ENCODE measurements around the gene GUF1.
"Not testable (repeated sequence)": the region's sequence is repeated elsewhere in the genome, so short reads cannot be mapped to it uniquely, and the experiment has no call there.

The GUF1 gene

GRCh38 chr4:44726038-44726871 lies 48.0 kb downstream of the GUF1 start, which contains the start of gene GNPDA2:
GNPDA2 (minus strand) TSS chr4:44726556; CDS start chr4:44722207, 4,349 bp downstream.
- H3K4me1 ChIP-seq (ENCODE audit: insufficient read depth, low read length): peaks cover 7% of the 10 kb centered on the region; the same call in 1 of the 2 replicates
- H3K36me3 ChIP-seq (ENCODE audit: insufficient read depth, low read length): no peaks in the 10 kb centered on the region
- H3K9me3 ChIP-seq (ENCODE audit: control insufficient read depth, insufficient read depth, low read length): no peaks in the 10 kb centered on the region
- peak within 1 kb of the TSS; percentile 69 for H3K9ac ChIP-seq (ENCODE audit: low read depth, low read length)

DNA sequence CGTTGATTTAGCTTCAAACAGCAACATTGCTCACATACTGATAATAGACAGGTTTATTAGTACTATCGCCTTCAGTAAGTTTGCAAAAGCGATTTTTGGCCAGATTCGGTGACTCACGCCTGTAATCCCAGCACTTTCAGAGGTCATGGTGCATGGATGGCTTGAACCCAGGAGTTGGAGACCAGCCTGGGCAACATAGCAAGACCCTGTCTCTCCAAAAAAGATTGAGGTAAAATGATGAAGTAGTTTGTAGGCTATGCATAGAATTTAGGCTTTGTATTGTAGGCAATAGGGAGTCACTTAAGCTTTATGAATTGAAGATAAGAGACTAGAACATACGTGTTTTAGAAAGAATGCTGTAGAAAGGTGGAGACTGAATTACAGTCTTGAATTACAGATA lies 49.3 kb downstream of the GUF1 start:
- H3K4me1 ChIP-seq (ENCODE audit: insufficient read depth, low read length): peaks cover 7% of the 10 kb centered on the region; the same call in 1 of the 2 replicates
- H3K9me3 ChIP-seq (ENCODE audit: control insufficient read depth, insufficient read depth, low read length): no peaks in the 10 kb centered on the region
- H3K9ac ChIP-seq (ENCODE audit: low read depth, low read length): no peak overlapping the region
- no peaks in the 10 kb centered on the region for H3K36me3 ChIP-seq (ENCODE audit: insufficient read depth, low read length)

- H3K4me1 ChIP-seq (ENCODE audit: insufficient read depth, low read length); H3K36me3 ChIP-seq (ENCODE audit: insufficient read depth, low read length); H3K9me3 ChIP-seq (ENCODE audit: control insufficient read depth, insufficient read depth, low read length); H3K9ac ChIP-seq (ENCODE audit: low read depth, low read length): not testable (repeated sequence)
These were observed 50.5 kb downstream of the GUF1 start for GRCh38 chr4:44728694-44729093.

DNA sequence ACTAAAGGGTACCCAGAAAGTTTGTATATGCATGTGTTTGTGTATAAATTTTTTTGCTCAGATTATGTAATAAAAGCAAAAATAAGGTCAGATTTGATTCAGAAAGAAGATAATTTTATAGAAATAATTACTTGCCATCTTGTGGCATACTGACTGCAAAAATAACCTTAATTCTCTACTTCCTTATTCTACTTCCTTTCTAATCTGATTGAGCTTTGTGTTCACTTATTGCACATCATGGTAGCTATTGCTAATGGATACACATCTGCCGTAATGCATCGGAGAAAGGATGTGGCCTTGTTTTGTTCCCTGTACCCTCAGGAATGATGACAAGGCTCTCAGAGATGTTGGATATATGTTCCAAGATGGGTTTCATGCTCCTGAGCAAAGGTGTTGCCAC lies 58.7 kb downstream of the GUF1 start:
- Histone ChIP-seq H3K9ac (ENCODE audit: low read depth, low read length) (no peak overlapping the region), H3K9me3 (ENCODE audit: control insufficient read depth, insufficient read depth, low read length) (no peaks in the 10 kb centered on the region), H3K36me3 (ENCODE audit: insufficient read depth, low read length) (no peaks in the 10 kb centered on the region), H3K4me1 (ENCODE audit: insufficient read depth, low read length) (no peaks in the 10 kb centered on the region)

GRCh38 chr4:44738615-44739014 lies 60.4 kb downstream of the GUF1 start:
- Histone ChIP-seq H3K9me3 (ENCODE audit: control insufficient read depth, insufficient read depth, low read length) (no peaks in the 10 kb centered on the region), H3K36me3 (ENCODE audit: insufficient read depth, low read length) (no peaks in the 10 kb centered on the region), H3K4me1 (ENCODE audit: insufficient read depth, low read length) (no peaks in the 10 kb centered on the region), H3K9ac (ENCODE audit: low read depth, low read length) (no peak overlapping the region)

DNA sequence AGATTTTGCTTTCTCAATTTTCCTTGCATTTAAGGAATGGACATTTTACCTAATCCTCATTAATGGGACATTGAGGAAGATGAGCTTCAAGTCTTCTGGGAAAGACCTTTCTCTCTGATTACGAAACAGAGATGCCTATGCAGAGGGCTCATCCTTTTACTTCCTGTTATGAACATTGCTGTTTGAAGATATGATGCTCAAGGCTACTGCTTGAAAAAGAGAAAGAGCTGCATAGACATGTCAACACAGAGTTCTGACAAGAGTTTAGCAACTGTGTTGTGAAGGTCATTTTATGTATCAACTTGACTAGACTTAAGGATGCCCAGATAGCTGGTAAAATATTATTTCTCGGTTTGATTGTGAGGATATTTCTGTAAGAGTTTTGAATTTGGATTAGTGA lies 62.0 kb downstream of the GUF1 start:
- H3K9ac ChIP-seq (ENCODE audit: low read depth, low read length): no peak overlapping the region
- no peaks in the 10 kb centered on the region for H3K4me1 ChIP-seq (ENCODE audit: insufficient read depth, low read length)
- H3K36me3 ChIP-seq (ENCODE audit: insufficient read depth, low read length): no peaks in the 10 kb centered on the region
- no peaks in the 10 kb centered on the region for H3K9me3 ChIP-seq (ENCODE audit: control insufficient read depth, insufficient read depth, low read length)
